CD4-positive, alpha-beta T cell treated with Interleukin-15 for 1 hour (primary cell): ENCODE data around the gene GLB1L.

ENCODE experiments used
- DNase-seq: peaks from one replicate; pipeline ENCODE4 v3.0.0-alpha.2; 2020

Gene GLB1L

GRCh38 chr2:219252570-219252899 is 7.3 kb upstream of the GLB1L start:
- no peak for DNase-seq

GRCh38 chr2:219252084-219252483 is 6.8 kb upstream of the GLB1L start:
- no peak for DNase-seq

GRCh38 chr2:219251656-219252055 is 6.4 kb upstream of the GLB1L start:
- no peak for DNase-seq

- no peak for DNase-seq
Measured at GRCh38 chr2:219250049-219250781, 5.0 kb upstream of the GLB1L start.

- peak; percentile 70 for DNase-seq
Measured at GRCh38 chr2:219249203-219249980, 4.1 kb upstream of the GLB1L start.

GRCh38 chr2:219248845-219249202 is 3.6 kb upstream of the GLB1L start:
- DNase-seq = no peak

- DNase-seq = peak; percentile 66
Measured at GRCh38 chr2:219247678-219248642, 2.7 kb upstream of the GLB1L start.

GRCh38 chr2:219246559-219246958 is 1.3 kb upstream of the GLB1L start:
- DNase-seq = no peak

- no peak for DNase-seq
Measured at GRCh38 chr2:219245899-219246230, 621 bp upstream of the GLB1L start.

- DNase-seq = no peak
Measured at GRCh38 chr2:219244789-219245147, 476 bp downstream of the GLB1L start.

- DNase-seq = peak; percentile 47
Measured at GRCh38 chr2:219243291-219243761, 1.9 kb downstream of the GLB1L start.

- no peak for DNase-seq
Measured at GRCh38 chr2:219234331-219234730, 10.9 kb downstream of the GLB1L start.

- DNase-seq = no peak
Measured at GRCh38 chr2:219230059-219230540, 15.1 kb downstream of the GLB1L start.

- DNase-seq = peak; percentile 99
Measured at GRCh38 chr2:219229305-219230058, 15.8 kb downstream of the GLB1L start, which contains the start of the genes ANKZF1 and ATG9A. Gene ANKZF1 (plus strand): TSS chr2:219229806. CDS start chr2:219230258, 452 bp downstream. Gene ATG9A (minus strand): TSS chr2:219229636. CDS start chr2:219228024, 1,612 bp downstream.

- no peak for DNase-seq
Measured at GRCh38 chr2:219228911-219229304, 16.3 kb downstream of the GLB1L start.

- DNase-seq = no peak
Measured at GRCh38 chr2:219228041-219228910, 17.0 kb downstream of the GLB1L start.

GRCh38 chr2:219225350-219225749 is 19.9 kb downstream of the GLB1L start:
- peak; percentile 35 for DNase-seq

GRCh38 chr2:219223831-219224610 is 21.2 kb downstream of the GLB1L start:
- DNase-seq = no peak

- no peak for DNase-seq
Measured at GRCh38 chr2:219221957-219222518, 23.2 kb downstream of the GLB1L start.
